Measurements from ENCODE around the gene TRMT112.

TRMT112 gene

DNA sequence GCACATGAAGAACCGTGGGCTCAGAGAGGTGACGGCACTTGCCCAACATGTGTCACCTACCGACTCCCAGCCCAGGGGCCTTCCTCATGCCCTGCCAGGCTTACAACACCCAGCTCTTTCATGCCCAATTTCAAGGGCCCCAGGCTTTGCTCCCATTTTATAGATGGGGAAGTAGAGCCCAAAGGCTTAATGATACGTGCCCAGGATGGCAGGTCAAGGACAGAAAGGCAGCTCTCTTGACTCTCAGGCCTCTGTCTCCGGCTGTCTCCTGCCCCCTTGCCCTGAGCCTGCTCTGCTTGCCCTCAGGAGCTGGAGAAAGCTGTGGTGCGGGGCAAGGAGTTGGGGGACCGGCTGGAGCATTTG, 31.6 kb upstream of the TRMT112 start:
- TF ChIP-seq, protein P1, sequence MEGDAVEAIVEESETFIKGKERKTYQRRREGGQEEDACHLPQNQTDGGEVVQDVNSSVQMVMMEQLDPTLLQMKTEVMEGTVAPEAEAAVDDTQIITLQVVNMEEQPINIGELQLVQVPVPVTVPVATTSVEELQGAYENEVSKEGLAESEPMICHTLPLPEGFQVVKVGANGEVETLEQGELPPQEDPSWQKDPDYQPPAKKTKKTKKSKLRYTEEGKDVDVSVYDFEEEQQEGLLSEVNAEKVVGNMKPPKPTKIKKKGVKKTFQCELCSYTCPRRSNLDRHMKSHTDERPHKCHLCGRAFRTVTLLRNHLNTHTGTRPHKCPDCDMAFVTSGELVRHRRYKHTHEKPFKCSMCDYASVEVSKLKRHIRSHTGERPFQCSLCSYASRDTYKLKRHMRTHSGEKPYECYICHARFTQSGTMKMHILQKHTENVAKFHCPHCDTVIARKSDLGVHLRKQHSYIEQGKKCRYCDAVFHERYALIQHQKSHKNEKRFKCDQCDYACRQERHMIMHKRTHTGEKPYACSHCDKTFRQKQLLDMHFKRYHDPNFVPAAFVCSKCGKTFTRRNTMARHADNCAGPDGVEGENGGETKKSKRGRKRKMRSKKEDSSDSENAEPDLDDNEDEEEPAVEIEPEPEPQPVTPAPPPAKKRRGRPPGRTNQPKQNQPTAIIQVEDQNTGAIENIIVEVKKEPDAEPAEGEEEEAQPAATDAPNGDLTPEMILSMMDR (conservative IDR thresholded peaks at IDR 0.05): no peak

DNA sequence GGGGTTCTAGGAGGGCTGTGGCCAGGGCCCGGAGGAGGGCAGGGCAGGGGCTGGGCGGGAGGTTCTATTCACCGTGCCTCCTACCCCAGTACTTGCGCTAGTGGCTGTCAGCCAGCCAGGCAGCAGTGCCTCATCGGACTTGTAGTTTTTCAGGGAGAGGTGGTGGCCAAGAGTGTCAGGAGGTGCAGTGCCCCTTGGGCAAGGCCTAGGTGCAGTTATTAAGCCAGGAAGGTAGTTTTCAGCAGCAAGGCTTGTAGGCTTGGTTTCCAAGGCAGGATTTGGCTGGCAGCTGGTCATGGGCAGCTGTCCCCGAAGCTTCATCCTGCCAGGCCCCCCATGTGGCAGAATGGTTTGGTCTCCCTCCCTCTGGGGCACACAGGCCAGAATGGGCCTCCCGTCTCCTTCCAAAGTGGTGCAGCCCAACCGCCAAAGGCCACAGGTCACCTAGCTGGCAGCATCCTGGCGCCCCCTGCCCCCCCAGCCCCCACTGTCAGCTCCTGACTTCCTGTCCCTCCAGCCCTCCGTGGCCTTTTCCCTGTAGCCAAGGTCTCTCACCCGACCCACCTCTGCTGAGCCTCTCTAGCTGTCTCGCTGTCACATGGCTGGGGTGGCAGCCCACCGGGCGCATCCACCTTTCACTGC, 31.1 kb upstream of the TRMT112 start:
- TF ChIP-seq, protein P1 (conservative IDR thresholded peaks at IDR 0.05): no peak
- no peak overlapping the region; the same call in 1 of the 2 replicates for H3K27ac ChIP-seq

More for the DNA sequence above, 31.6 kb upstream of the TRMT112 start:
- no peak overlapping the region; the same call in 1 of the 2 replicates for H3K27ac ChIP-seq

DNA sequence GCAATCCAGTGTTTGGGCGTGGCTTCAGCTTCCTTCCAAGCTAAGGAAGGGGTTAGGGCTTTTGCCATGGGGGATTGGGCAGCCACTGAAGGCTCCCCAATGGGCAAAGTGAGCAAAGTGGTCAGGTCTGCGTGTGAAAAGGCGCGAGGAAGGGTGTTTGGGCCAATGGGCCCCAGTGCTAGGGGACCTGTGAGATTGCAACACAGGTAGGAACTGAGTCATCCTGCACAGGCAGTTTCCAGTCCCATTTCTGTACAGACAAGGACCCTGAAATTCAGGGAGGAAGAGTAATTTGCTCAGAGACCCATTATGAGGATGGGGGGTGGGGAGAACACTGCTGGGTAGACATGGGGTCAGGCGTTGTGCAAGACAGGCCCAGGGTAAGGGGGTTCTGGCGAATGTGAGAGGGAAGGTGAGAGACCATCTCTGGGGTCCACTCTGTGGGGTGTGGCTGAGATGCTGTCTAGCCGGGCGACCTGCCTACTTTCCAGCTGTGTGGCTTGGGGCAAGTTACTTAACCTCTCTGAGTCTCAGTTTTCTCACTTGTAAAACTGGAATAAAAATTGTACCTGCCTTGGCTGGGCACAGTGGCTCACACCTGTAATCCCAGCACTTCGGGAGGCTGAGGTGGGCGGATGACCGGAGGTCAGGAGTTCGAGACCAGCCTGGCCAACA, 30.0 kb upstream of the TRMT112 start:
- H3K27ac ChIP-seq: no peak overlapping the region
- TF ChIP-seq, protein P1 (conservative IDR thresholded peaks at IDR 0.05): no peak

DNA sequence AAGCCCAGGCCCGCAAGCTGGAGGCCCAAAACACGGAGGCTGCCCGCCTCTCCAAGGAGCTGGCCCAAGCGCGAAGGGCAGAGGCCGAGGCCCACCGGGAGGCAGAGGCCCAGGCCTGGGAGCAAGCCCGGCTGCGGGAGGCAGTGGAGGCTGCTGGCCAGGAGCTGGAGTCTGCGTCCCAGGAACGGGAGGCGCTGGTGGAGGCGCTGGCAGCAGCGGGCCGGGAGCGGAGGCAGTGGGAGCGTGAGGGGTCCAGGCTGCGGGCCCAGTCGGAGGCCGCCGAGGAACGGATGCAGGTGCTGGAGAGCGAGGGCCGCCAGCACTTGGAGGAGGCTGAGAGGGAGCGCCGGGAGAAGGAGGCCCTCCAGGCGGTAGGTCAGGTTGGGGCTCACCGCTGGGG, 27.4 kb upstream of the TRMT112 start:
- TF ChIP-seq, protein P1 (conservative IDR thresholded peaks at IDR 0.05): 0 out of 2 replicates have a peak, but pooled peaks have one; percentile 7
- peak overlapping the region; percentile 94; the same call in 1 of the 2 replicates for H3K27ac ChIP-seq

DNA sequence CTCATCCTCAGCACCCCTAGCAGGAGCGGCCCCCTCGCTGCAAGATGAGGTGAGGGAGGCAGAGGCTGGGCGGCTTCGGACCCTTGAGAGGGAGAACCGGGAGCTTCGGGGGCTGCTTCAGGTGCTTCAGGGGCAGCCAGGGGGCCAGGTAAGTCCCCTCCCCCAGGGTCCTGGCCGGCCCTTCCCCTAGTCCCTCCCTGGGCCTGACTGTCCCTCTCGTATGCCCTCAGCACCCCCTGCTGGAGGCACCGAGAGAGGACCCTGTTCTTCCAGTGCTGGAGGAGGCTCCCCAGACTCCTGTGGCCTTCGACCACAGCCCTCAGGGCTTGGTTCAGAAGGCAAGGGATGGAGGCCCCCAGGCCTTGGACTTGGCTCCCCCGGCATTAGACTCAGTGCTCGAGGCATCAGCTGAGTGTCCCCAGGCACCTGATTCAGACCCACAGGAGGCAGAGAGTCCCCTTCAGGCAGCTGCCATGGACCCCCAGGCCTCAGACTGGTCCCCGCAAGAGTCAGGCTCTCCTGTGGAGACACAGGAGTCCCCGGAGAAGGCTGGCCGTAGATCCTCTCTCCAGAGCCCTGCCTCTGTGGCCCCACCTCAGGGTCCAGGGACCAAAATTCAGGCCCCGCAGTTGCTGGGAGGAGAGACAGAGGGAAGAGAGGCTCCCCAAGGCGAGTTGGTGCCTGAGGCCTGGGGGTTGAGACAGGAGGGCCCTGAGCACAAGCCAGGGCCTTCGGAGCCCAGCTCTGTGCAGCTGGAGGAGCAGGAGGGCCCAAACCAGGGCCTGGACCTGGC, 26.6 kb upstream of the TRMT112 start:
- peak overlapping the region; percentile 94; the same call in 1 of the 2 replicates for H3K27ac ChIP-seq
- TF ChIP-seq, protein P1 (conservative IDR thresholded peaks at IDR 0.05): peak; percentile 73

DNA sequence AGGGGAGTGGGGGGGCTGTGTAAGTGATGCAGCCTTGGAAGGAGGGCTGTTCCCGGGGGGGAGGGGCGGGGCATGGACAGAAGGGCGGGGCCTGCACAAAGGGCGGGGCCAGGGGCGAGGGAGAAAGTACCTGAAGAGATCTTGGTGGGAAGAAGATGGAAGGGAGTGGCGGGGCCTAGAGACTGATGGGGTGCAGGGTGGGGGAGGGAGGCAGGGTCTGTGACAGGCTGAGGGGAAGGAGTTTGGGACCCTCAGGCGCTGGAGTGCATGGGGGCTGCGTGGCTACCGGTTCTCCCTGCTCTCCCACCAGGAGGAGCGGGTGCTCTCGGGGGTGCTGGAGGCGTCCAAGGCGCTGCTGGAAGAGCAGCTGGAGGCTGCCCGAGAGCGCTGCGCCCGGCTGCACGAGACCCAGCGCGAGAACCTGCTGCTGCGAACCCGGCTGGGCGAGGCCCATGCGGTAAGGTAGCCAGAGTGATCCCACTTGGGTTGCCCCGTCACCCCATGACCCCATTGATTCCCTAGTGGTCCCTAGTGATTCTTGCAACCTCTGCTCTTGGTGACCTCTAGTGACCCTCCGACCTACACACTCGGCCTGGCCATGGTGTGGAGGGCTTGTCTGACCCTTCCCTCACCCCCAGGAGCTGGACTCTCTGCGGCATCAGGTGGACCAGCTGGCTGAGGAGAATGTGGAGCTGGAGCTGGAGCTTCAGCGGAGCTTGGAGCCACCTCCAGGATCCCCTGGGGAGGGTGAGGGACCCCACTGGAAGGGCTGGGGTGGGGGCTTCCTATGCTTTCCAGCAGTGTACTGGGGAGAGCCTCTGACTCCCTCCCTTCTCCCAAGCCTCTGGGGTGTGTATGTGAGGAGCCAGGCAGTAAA, 25.7 kb upstream of the TRMT112 start:
- TF ChIP-seq, protein P1 (conservative IDR thresholded peaks at IDR 0.05): no peak
- peak overlapping the region; percentile 94 for H3K27ac ChIP-seq
